Kidney epithelial cell (primary cell): ENCODE results near the gene WAS. TPM values are rescaled to one million over a fixed set of nuclear protein-coding genes. Genes with fewer than 3 reads are reported as not detected.
"Not testable (repeated sequence)": the region's sequence is repeated elsewhere in the genome, so short reads cannot be mapped to it uniquely, and the experiment has no call there.

ENCODE experiments used
- DNase-seq: peaks from one replicate; pipeline ENCODE4 v3.0.0-alpha.2; 2010; ENCODE audit warnings: low read depth
- H3K27me3 ChIP-seq: 2 replicates; pipeline ENCODE4 v1.6.0; 2011; ENCODE audit warnings: low read length; ENCODE audit not compliant: control insufficient read depth, insufficient read depth
- H3K36me3 ChIP-seq: 2 replicates; pipeline ENCODE4 v1.5.1; 2011; ENCODE audit warnings: low read length; ENCODE audit not compliant: control insufficient read depth, insufficient read depth
- H3K4me3 ChIP-seq: 2 replicates; pipeline ENCODE4 v1.5.1; 2011; ENCODE audit warnings: low read depth, mild to moderate bottlenecking, control low read depth, low read length
- total RNA-seq: library from RNA; depleted of rRNA; stranded (reverse); fragments of >200 nt; gene quantifications from 2 replicates; pipeline ENCODE4 v1.2.3, GENCODE V29; 2015
- TF ChIP-seq, protein P1 (sequence below): IDR thresholded peaks from 2 replicates; pipeline ENCODE4 v1.5.1; 2011; ENCODE audit warnings: mild to moderate bottlenecking, moderate library complexity, low read length, control low read depth, inconsistent platforms; ENCODE audit not compliant: insufficient read depth, poor library complexity, severe bottlenecking

The WAS gene
- total RNA-seq, 1 donor from 2014 or later = 2.2 TPM

DNA sequence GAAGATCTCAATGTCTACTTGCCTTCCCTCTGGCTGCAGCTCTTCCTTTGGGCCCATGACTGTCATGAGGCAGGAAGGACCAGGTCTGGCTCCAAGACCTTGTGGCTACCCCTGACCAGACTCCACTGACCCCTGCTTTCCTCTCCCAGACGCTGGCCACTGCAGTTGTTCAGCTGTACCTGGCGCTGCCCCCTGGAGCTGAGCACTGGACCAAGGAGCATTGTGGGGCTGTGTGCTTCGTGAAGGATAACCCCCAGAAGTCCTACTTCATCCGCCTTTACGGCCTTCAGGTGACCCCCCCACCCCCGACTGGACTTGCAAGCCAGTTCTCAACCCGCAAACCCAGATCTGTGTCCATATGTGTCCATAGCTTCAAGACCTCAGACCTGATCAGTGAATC lies 535 bp downstream of the WAS start:
- no peaks in the 10 kb centered on the region for H3K27me3 ChIP-seq
- DNase-seq = no peak
- no peaks in the 10 kb centered on the region for H3K36me3 ChIP-seq
- H3K4me3 ChIP-seq = no peak overlapping the region
- TF ChIP-seq, protein P1, sequence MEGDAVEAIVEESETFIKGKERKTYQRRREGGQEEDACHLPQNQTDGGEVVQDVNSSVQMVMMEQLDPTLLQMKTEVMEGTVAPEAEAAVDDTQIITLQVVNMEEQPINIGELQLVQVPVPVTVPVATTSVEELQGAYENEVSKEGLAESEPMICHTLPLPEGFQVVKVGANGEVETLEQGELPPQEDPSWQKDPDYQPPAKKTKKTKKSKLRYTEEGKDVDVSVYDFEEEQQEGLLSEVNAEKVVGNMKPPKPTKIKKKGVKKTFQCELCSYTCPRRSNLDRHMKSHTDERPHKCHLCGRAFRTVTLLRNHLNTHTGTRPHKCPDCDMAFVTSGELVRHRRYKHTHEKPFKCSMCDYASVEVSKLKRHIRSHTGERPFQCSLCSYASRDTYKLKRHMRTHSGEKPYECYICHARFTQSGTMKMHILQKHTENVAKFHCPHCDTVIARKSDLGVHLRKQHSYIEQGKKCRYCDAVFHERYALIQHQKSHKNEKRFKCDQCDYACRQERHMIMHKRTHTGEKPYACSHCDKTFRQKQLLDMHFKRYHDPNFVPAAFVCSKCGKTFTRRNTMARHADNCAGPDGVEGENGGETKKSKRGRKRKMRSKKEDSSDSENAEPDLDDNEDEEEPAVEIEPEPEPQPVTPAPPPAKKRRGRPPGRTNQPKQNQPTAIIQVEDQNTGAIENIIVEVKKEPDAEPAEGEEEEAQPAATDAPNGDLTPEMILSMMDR = no peak

DNA sequence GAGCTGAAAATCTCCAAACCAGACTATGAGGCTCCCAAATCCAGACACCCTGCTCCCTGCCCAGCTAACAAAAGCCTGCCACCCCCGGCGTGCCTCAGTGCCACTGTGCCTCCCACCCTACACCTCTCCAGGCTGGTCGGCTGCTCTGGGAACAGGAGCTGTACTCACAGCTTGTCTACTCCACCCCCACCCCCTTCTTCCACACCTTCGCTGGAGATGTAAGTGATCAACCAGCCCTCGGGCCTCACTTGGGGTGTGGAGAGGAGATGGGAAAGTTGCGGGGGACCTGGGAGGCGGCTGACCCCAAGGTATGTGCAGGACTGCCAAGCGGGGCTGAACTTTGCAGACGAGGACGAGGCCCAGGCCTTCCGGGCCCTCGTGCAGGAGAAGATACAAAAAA lies 1.8 kb downstream of the WAS start:
- Histone ChIP-seq H3K36me3 (no peaks in the 10 kb centered on the region), H3K4me3 (no peak overlapping the region), H3K27me3 (no peaks in the 10 kb centered on the region)
- TF ChIP-seq, protein P1 = no peak
- no peak for DNase-seq

GRCh38 chrX:48688531-48689150 lies 5.0 kb downstream of the WAS start:
- DNase-seq = no peak
- Histone ChIP-seq H3K27me3 (no peaks in the 10 kb centered on the region), H3K4me3 (no peak overlapping the region), H3K36me3 (no peaks in the 10 kb centered on the region)
- TF ChIP-seq, protein P1 = no peak

DNA sequence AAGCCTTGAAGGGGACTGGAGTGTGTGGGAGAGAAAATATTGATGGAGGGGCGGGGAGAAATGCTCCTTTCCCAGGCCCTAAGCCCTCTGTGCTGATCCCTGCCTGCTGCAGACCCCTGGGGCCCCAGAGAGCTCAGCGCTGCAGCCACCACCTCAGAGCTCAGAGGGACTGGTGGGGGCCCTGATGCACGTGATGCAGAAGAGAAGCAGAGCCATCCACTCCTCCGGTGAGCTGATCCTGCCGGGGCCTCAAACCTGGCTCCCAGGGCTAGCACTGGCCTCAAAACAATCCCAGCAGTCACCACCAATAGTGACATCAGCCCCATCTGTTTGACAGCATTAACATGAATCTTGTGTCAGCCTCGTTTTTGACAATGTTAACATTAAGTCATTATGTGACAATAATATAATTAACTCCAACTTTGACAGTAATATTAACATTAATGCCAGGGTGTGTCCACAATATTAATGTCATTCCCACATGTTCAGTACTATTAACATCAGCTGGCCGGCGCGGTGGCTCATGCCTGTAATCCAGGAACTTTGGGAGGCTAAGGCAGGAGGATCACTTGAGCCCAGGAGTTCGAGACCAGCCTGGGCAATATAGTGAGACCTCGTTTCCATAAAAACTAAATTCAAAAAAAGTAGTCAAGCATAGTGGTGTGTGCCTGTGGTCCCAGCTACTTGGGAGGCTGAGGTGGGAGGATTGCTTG lies 5.8 kb downstream of the WAS start:
- no peaks in the 10 kb centered on the region for H3K36me3 ChIP-seq
- TF ChIP-seq, protein P1 = no peak

DNA sequence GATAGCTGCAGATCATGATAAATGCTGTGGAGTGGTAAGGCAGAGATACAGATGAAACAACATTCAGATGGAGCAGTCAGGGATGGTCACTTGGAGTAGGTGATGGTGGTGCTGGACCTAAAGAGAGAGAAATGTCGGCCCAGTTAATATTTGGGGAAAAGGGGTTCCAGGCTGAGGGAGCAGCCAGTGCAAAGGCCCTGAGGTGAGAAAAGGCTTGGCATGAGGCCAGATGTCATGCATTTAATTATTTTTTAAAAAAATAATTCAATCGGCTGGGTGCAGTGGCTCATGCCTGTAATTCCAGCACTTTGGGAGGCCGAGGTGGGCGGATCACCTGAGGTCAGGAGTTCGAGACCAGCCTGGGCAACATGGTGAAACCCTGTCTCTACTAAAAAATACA lies 8.1 kb downstream of the WAS start:
- DNase-seq = not testable (repeated sequence)

More for the DNA sequence above, 5.8 kb downstream of the WAS start:
- no peaks in the 10 kb centered on the region for H3K27me3 ChIP-seq
- H3K4me3 ChIP-seq = no peak overlapping the region
- no peak for DNase-seq

GRCh38 chrX:48694776-48695533 lies 11.4 kb downstream of the WAS start:
- Histone ChIP-seq H3K36me3 (no peaks in the 10 kb centered on the region), H3K27me3 (no peaks in the 10 kb centered on the region), H3K4me3 (no peak overlapping the region)
- TF ChIP-seq, protein P1 = no peak
- DNase-seq = no peak

More for the DNA sequence above, 8.1 kb downstream of the WAS start:
- not testable (repeated sequence) for H3K27me3 ChIP-seq, H3K4me3 ChIP-seq, H3K36me3 ChIP-seq
